Lung (tissue), 12 donors: ENCODE data around the gene ACSF3. TPM values are rescaled to one million over a fixed set of nuclear protein-coding genes. Genes with fewer than 3 reads are reported as not detected.

Experiments
- ATAC-seq: fragments of 200-7000 bp; cut with Tn5 transposase; one replicate; pipeline ENCODE4 v1.9.1; 2020; ENCODE audit warnings: moderate number of reproducible peaks; ENCODE audit not compliant: insufficient read depth, low FRiP score
- DNase-seq, 3 donors: peaks; one replicate each; pipeline ENCODE4 v3.0.0-alpha.2; 2013 to 2017
- H3K27ac ChIP-seq, 2 donors: one replicate each; pipeline ENCODE4 v1.5.1; 2013; ENCODE audit warnings: mild to moderate bottlenecking in 2 of 2, moderate library complexity in 2 of 2, control low read depth in 1 of 2, inconsistent platforms in 1 of 2, low read depth in 1 of 2, low read length in 1 of 2
- H3K27me3 ChIP-seq, 3 donors: one replicate each; pipeline ENCODE4 v1.5.1; 2013; ENCODE audit warnings: low read length in 2 of 3; ENCODE audit not compliant: control insufficient read depth in 3 of 3, insufficient read depth in 3 of 3
- H3K36me3 ChIP-seq, 4 donors: one replicate each; pipeline ENCODE4 v1.5.1; 2013; ENCODE audit warnings: low read length in 4 of 4, mild to moderate bottlenecking in 1 of 4, moderate library complexity in 1 of 4; ENCODE audit not compliant: control insufficient read depth in 4 of 4, insufficient read depth in 4 of 4
- H3K4me1 ChIP-seq, 5 donors: one replicate each; pipeline ENCODE4 v1.5.1; 2013; ENCODE audit warnings: low read length in 5 of 5, mild to moderate bottlenecking in 2 of 5, moderate library complexity in 1 of 5; ENCODE audit not compliant: control insufficient read depth in 5 of 5, insufficient read depth in 5 of 5
- H3K4me3 ChIP-seq: one replicate; pipeline ENCODE4 v1.5.1; 2013; ENCODE audit warnings: mild to moderate bottlenecking, control low read depth, moderate library complexity
- H3K9ac ChIP-seq, 2 donors: one replicate each; pipeline ENCODE4 v1.5.1; 2013; ENCODE audit warnings: low read length in 2 of 2, control low read depth in 1 of 2; ENCODE audit not compliant: insufficient read depth in 1 of 2
- H3K9me3 ChIP-seq, 4 donors: one replicate each; pipeline ENCODE4 v1.5.1; 2013; ENCODE audit warnings: low read length in 3 of 4, mild to moderate bottlenecking in 1 of 4, moderate library complexity in 1 of 4; ENCODE audit not compliant: control insufficient read depth in 4 of 4, insufficient read depth in 3 of 4
- WGBS, 2 donors: extraction: QIAGEN DNeasy Blood & Tissue Kit; methylation state at CpG; one replicate each; pipeline ENCODE4 v1.1.7; 2013; 5-methylcytosine and 5-hydroxymethylcytosine counted together
- polyA plus RNA-seq, 2 donors: library from polyadenylated mRNA; stranded (reverse); fragments of 200-250 nt; gene quantifications; one replicate each; pipeline ENCODE4 v1.2.1, GENCODE V29; 2013
- total RNA-seq, 2 donors: library from RNA; depleted of rRNA in 1 of 2; stranded (reverse); fragments of >200 nt in 1 of 2; gene quantifications; one replicate each; pipeline ENCODE4 v1.2.1, GENCODE V29; 2014 to 2021
- TF ChIP-seq, protein P1 (sequence below): IDR thresholded peaks from 2 replicates; pipeline ENCODE4 v1.5.1; 2012; ENCODE audit warnings: mild to moderate bottlenecking; ENCODE audit errors: control extremely low read depth, extremely low read depth
- donor health status: control.
- donor health status: control.
- donor health status: Bipolar disorder and iron deficiency.
- donor health status: healthy.
- donor health status: DM: yes; HTN: yes; CAD: no.

The ACSF3 gene
- total and polyA plus RNA-seq, 4 donors, result 17.4 to 33.6 (median 31.2) TPM

DNA sequence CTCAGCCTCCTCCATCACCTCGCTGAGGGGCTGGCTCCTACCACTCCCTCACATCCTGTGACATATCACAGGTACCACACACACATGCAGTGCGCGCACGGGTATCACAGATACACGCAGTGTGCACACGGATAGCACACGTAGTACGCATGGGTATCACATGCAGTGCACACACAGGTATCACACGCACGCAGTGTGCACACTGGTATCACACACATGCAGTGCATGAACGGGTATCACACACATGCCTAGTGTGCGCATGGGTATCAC, 30.1 kb downstream of the ACSF3 start:
- H3K4me1 ChIP-seq, result peaks cover 0 to 6% (median 0%) of the 10 kb centered on the region in 5 donors
- ATAC-seq, result no peak
- TF ChIP-seq, protein P1, sequence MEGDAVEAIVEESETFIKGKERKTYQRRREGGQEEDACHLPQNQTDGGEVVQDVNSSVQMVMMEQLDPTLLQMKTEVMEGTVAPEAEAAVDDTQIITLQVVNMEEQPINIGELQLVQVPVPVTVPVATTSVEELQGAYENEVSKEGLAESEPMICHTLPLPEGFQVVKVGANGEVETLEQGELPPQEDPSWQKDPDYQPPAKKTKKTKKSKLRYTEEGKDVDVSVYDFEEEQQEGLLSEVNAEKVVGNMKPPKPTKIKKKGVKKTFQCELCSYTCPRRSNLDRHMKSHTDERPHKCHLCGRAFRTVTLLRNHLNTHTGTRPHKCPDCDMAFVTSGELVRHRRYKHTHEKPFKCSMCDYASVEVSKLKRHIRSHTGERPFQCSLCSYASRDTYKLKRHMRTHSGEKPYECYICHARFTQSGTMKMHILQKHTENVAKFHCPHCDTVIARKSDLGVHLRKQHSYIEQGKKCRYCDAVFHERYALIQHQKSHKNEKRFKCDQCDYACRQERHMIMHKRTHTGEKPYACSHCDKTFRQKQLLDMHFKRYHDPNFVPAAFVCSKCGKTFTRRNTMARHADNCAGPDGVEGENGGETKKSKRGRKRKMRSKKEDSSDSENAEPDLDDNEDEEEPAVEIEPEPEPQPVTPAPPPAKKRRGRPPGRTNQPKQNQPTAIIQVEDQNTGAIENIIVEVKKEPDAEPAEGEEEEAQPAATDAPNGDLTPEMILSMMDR, result no peak
- DNase-seq, result no peak
- peaks cover 2 to 36% (median 22%) of the 10 kb centered on the region in 4 donors for H3K36me3 ChIP-seq
- H3K9ac ChIP-seq, result no peak overlapping the region
- H3K4me3 ChIP-seq, result no peak overlapping the region
- 96 to 98% methylated on average over 12 of the region's 12 CpGs for WGBS, 2 donors
- peaks cover 0 to 4% (median 1%) of the 10 kb centered on the region in 4 donors for H3K9me3 ChIP-seq
- H3K27me3 ChIP-seq, result no peaks in the 10 kb centered on the region
- no peak overlapping the region for H3K27ac ChIP-seq

DNA sequence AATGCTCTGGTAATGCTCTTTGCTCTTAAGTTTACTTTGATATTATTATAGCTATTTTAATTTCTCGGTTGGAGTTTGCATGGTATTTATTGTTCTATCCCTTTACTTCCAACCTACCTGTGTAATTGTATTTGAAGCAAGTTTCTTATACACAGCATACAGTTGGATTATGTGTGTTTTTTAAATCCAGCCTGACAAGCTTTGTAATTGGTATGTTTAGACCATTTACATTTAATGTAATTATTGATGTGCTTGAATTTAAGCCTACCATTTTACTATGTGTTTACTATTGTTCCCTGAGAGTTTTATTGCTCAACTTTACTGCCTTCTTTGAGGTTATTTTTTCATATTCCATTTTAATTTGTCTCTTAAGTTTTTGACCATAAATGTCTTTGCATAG, 35.7 kb downstream of the ACSF3 start:
- H3K4me1 ChIP-seq, result no peaks in the 10 kb centered on the region
- 95 to 100% methylated on average over 1 of the region's 1 CpG for WGBS, 2 donors
- H3K27ac ChIP-seq, result no peak overlapping the region
- no peaks in the 10 kb centered on the region for H3K27me3 ChIP-seq
- peaks cover 0 to 5% (median 1%) of the 10 kb centered on the region in 4 donors for H3K9me3 ChIP-seq
- no peak for DNase-seq
- no peak overlapping the region for H3K9ac ChIP-seq
- ATAC-seq, result no peak
- TF ChIP-seq, protein P1, result no peak
- H3K4me3 ChIP-seq, result no peak overlapping the region
- H3K36me3 ChIP-seq, result peaks cover 2 to 20% (median 15%) of the 10 kb centered on the region in 4 donors

DNA sequence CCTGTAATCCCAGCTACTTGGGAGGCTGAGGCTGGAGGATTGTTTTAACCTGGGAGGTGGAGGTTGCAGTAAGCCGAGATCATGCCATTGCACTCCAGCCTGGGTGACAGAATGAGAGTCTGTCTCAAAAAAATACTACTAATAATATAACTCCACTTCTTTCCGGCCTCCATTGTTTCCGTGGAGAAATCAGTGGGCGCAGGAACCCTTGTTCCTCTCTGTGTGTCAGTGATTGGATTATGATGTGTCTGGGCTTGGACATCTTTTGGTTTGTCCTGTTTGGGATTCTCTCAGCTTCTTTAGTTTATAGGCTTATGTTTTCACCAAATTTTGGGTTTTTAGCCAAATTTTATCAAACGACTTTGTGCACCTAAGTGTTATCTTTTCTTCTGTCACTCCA, 36.8 kb downstream of the ACSF3 start:
- ATAC-seq (no peak), DNase-seq (no peak)
- Histone ChIP-seq H3K27me3 (no peaks in the 10 kb centered on the region), H3K4me1 (no peaks in the 10 kb centered on the region), H3K27ac (no peak overlapping the region), H3K36me3 (peaks cover 2 to 23% (median 13%) of the 10 kb centered on the region in 4 donors), H3K4me3 (no peak overlapping the region), H3K9me3 (peaks cover 0 to 3% (median 1%) of the 10 kb centered on the region in 4 donors), H3K9ac (no peak overlapping the region)
- 97 to 98% methylated on average over 5 of the region's 5 CpGs for WGBS, 2 donors
- TF ChIP-seq, protein P1, result no peak

DNA sequence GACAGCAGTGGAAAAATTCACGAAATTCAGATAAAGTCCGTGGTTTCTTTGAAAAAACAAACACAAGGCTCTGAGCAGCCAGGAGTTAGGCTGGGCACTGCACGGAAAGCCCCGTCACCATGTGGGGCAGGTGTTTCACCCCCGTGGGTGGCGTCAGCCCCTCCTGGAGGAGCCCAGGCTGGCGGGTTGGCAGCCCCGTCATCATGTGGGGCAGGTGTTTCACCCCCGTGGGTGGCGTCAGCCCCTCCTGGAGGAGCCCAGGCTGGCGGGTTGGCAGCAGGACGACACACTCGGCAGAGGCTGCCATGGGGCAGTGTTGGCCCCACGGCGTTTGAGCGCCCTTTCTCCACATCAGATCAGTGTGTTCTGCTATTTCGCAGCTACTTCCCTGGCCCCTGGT, 38.1 kb downstream of the ACSF3 start:
- H3K9me3 ChIP-seq, result peaks cover 0 to 1% (median 0%) of the 10 kb centered on the region in 4 donors
- 93 to 98% methylated on average over 17 of the region's 17 CpGs for WGBS, 2 donors
- ATAC-seq, result no peak
- no peak for DNase-seq
- H3K36me3 ChIP-seq, result peaks cover 0 to 27% (median 8%) of the 10 kb centered on the region in 4 donors
- TF ChIP-seq, protein P1, result no peak
- H3K27me3 ChIP-seq, result no peaks in the 10 kb centered on the region
- no peak overlapping the region for H3K4me3 ChIP-seq
- H3K4me1 ChIP-seq, result no peaks in the 10 kb centered on the region
- no peak overlapping the region for H3K9ac ChIP-seq
- no peak overlapping the region for H3K27ac ChIP-seq
